ENCODE results near the gene RUVBL2.

The RUVBL2 gene

GRCh38 chr19:48964205-48965039 lies 29.3 kb upstream of the RUVBL2 start:
- no peak for DNase-seq

- peak; percentile 96 for DNase-seq
Observed at GRCh38 chr19:48965040-48965805, 28.5 kb upstream of the RUVBL2 start, which contains the start of gene FTL. FTL (plus strand) TSS chr19:48965309; CDS start chr19:48965508, 199 bp downstream.

DNA sequence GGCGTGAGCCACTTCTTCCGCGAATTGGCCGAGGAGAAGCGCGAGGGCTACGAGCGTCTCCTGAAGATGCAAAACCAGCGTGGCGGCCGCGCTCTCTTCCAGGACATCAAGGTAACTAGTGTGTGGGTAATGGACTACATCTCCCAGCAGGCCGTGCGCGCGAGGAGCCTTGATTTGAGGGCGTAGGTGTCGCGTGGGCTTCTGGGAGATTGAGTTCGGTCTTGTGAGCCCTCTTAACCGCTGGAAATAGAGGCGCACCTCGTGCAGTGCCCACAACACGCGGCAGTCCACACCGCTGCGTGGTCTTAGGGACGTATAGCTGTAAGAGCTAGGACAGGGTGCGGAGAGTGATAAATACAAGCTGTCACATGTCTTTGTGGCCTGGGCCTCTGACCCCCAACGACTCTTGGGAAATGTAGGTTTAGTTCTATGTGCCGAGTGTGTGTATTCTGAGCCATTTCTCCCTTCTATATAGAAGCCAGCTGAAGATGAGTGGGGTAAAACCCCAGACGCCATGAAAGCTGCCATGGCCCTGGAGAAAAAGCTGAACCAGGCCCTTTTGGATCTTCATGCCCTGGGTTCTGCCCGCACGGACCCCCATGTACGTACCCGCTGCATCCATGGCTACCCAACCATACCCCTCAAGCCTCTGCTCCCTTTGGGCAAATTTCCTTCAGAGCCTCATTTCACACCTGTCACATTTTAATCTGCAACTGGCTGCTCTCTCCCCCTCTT lies 27.7 kb upstream of the RUVBL2 start:
- peak; percentile 94 for DNase-seq

DNA sequence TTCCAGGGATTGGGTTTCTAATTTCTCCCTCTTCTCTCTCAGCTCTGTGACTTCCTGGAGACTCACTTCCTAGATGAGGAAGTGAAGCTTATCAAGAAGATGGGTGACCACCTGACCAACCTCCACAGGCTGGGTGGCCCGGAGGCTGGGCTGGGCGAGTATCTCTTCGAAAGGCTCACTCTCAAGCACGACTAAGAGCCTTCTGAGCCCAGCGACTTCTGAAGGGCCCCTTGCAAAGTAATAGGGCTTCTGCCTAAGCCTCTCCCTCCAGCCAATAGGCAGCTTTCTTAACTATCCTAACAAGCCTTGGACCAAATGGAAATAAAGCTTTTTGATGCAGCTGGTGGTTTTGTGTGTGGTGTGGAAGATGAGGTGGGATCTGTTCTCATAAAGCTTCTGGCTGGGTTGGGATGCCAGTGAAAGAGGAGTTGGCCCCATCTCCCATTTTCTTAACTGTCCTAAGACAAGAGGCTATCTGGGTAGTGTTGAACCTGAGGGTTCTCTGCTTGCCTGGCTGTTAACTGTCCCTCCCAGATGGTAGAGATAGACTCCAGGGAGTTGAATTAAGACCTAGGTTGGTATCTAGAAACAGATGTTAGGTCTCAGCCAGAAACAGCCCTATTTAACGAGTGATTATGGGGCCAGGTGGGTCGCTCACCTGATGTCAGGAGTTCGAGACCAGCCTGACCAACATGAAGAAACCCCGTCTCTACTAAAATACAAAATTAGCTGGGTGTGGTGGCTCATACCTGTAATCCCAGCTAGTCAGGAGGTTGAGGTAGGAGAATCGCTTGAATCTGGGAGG lies 26.9 kb upstream of the RUVBL2 start:
- DNase-seq: peak; percentile 26

GRCh38 chr19:48967346-48968178 lies 26.1 kb upstream of the RUVBL2 start:
- DNase-seq: peak; percentile 21

DNA sequence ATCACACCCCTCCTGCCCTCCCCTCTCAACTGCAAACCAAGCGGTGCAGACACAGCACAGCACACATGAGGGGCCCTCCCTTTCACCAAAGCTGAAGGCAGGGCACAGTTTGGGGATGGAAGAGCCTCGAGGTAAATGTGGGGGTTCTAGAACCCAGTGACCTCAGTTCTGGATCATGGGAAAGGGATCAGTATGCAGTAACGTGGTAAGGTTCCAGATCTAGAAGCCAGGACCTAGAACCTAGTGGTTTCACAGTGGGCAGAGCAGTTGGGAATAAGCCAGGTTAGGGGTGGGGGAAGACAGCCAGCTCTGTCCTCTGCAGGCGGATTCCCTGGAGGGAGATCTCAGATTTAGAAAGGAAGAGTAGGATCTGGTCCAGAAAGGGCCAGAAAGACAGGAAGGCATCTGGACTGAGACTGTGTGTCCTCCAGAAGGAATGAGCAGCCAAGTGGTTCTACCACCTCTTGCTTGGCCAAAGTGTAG lies 25.5 kb upstream of the RUVBL2 start:
- DNase-seq: peak; percentile 15

- no peak for DNase-seq
Observed at GRCh38 chr19:48968813-48969218, 24.9 kb upstream of the RUVBL2 start.

DNA sequence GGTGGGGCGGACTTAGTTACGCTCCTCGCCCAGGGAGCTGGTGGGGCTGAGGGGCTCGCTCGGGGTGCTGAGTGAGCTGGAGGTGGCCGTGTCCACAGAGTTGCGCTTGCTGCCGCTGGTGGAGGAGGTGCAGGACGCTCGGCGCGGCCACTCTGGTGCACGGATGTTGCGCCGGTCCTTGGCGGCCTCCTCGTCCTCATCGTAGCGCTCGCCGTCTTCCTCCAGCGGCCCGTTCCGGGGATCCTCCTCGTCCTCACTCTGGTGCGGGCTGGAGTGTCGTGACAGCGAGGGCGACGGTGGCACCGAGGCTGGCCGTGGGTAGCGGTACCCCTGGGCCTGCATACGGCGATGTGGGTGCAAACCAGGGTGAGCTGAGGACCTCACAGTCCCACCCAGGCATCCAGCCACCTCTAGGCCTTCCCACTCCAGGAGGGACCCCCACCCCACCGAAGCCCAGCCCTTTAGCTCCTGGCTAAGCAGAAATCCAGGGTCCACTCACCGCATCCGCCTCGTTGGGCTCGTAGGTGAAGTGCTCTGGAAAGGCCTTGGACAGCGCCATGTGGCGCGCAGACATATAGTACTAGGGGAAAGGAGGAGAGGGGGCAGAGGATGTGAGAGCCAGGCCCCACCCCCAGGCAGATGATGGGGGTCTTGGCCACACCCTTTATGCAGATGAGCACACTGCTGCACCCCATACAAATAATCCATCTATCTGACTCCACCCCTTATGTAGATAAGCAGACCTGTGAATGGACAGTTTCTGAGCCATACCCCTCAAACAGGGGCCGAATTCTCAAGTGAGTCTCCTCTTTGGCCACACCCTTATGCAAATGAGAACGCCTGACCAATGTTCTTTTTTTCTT lies 24.2 kb upstream of the RUVBL2 start:
- DNase-seq: no peak

DNA sequence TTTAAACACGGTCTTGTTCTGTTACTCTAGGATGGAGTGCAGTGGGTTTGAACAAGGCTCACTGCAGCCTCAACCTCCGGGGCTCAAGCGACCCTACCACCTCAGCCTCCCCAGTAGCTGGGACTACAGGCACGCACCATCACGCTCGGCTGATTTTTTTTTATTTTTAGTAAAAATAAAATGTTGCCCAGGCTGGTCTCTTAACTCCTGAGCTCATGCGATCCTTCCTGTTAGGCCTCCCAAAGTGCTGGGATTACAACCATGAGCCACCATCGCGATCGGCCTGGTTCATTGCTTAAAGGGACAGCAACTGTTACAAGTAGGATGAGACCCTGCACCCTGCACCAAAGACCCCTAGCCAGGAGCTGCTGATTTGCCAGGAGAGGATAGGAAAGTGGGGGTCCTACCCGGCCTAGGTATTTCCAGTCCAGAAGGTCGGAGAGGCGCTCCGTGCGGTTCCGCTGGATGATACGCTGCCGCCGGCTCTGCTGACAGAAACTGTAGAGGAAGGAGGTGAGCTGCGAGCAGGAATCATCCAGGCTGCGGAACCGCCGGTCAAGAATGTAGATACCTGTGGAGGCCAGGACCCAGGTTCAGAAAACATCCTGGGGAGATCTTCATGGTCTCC lies 23.4 kb upstream of the RUVBL2 start:
- no peak for DNase-seq

DNA sequence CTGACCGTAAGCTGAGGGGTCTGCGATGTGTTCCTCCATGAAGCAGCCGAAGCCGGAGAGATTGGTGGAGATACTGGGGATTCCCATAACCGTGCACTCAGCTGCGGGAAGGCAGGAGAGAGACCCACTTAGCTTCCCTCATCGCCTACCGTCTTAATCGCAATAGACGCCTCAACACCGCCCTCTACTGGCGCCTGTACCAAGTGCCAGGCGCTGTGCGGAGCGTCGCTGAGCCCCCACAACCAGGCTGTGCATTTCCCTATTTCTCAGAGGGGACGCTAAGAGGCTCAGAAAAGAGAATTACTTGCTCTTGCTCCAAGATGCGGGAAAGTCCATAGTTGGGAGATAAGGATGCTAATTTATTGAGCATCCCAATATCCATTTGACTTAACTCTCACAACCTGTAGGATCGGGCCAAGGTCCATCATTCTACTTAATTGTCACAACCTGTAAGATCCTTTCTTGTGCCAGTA lies 22.7 kb upstream of the RUVBL2 start:
- peak; percentile 89 for DNase-seq

DNA sequence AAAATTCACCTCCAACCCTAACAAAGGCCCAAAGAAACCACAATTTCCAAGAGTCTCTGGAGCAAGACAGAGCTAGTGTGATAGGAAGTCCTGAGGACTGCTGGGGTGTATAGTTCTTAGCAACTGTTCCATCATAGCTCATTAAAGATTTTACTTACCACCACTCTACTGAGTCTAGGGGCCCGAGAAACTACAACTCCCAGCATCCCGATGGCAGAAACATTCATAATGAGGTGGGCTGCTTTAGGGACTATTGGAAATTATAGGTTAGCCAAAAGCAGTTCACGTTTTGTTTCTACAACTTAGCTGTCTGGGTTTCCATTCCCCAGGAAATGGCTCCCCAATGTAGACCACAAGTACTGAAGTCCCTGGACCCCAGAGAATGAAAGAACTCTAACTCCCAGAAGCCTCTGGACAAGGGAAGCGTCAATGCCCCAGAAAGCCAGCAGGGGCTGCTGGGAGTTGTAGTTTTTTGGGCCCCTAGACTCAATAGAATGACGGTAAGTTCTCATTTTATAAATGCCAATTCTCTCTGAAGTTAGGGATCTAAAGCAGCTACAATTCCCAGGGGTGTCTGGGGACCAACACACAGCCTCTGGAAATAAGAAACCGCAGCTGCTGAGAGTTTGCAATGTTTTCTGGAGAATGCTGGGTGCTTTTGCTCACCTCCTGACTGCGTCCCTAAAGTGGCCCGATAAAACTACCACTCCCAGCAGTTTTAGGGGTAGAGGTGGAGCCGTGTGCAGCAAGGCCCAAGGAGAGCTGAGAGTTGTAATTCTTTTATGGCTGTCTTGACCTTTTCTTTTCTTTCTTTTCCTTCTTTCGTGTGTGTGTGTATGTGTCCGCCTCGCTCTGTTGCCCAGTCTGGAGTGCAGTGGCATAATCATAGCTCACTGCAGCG lies 17.5 kb upstream of the RUVBL2 start:
- no peak for DNase-seq

DNA sequence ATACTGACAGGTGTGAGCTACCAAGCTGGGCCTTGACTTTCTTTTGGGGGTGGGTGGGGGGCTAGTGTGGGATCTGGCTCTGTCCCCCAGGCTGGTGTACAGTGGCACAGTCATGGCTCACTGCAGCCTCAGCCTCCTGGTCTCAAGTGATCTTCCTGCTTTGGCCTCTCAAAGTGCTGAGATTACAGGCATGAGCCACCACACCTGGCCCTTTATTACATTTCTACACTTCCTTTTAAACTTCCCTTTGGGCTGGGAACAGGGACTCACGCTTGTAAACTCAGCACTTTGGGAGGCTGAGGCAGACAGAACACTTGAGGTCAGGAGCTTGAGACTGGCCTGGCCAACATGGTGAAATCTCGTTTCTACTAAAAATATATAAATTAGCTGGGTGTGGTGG lies 16.6 kb upstream of the RUVBL2 start:
- DNase-seq: no peak

GRCh38 chr19:48982280-48982679 lies 11.4 kb upstream of the RUVBL2 start:
- DNase-seq: no peak

- DNase-seq: no peak
Observed at GRCh38 chr19:48985711-48986110, 8.0 kb upstream of the RUVBL2 start.

- DNase-seq: no peak
Observed at GRCh38 chr19:48986211-48986610, 7.5 kb upstream of the RUVBL2 start.

- no peak for DNase-seq
Observed at GRCh38 chr19:48987323-48987722, 6.4 kb upstream of the RUVBL2 start.

GRCh38 chr19:48988286-48988685 lies 5.4 kb upstream of the RUVBL2 start:
- no peak for DNase-seq

- no peak for DNase-seq
Observed at GRCh38 chr19:48988860-48989259, 4.8 kb upstream of the RUVBL2 start.

Measured in stimulated activated CD4-positive, alpha-beta T cell treated with anti-CD3 and anti-CD28 coated beads, Interleukin-15, amount 100 ng/mL, for 24 hours (primary cell).